ENCODE measurements around the gene SOX2.

The SOX2 gene

GRCh38 chr3:181699171-181699903 is 12.4 kb upstream of the SOX2 start:
- Mint-ChIP-seq H3K27me3 (ENCODE audit: low read depth) (peaks cover 87% of the 10 kb centered on the region), H3K27ac (no peak overlapping the region), H3K4me3 (no peak overlapping the region), H3K9me3 (no peaks in the 10 kb centered on the region), H3K36me3 (ENCODE audit: low read depth) (peaks cover 3% of the 10 kb centered on the region), H3K4me1 (ENCODE audit: low read depth) (peaks cover 13% of the 10 kb centered on the region)

DNA sequence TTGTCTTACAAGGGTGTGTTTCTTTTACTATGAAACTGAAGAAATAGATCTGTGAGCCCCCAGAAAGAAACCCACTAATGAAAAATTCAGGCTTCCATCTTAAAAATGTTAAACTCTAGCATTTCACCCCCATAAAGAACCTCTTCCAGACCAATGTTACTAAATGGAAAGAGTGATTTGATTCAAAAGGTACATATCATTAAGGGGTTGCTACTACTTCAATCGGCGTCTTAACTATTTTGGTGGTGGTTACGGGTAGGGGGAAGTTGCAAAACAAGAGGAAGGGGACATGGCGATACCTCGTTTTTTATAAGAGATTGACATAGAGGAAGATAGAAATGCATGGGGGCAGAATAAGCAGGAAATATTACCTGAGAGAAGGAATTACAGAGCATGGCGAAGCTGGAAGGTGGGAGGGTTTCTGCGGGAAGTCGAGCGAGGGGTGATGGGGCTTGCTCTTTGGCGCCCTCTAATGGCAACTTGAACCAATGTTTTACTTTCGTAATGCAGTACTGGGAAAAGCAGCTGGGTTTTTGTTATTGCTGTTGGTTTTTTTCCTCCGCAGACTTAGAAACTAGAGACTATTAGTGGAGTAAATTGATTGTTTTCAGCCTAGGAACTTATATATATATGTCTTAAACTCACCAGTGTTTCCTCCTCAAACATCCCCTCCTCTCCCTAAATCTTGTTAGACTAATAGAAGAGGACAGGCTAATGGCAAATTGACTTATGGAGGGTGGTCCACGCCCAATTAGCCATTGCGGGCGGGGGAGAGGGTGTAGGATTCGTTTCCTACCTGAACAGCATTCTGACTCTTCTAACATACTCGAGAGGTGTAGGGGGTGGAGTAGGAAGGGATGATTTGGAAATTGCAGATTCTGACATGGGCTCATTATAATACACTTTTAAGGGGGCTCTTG is 11.3 kb upstream of the SOX2 start:
- H3K4me1 Mint-ChIP-seq (ENCODE audit: low read depth) = peaks cover 18% of the 10 kb centered on the region
- H3K4me3 Mint-ChIP-seq = peak overlapping the region; percentile 27
- H3K36me3 Mint-ChIP-seq (ENCODE audit: low read depth) = peaks cover 3% of the 10 kb centered on the region
- no peaks in the 10 kb centered on the region for H3K9me3 Mint-ChIP-seq
- H3K27ac Mint-ChIP-seq = peak overlapping the region; percentile 71
- H3K27me3 Mint-ChIP-seq (ENCODE audit: low read depth) = peaks cover 93% of the 10 kb centered on the region

GRCh38 chr3:181701096-181701495 is 10.6 kb upstream of the SOX2 start:
- no peaks in the 10 kb centered on the region for H3K9me3 Mint-ChIP-seq
- H3K4me3 Mint-ChIP-seq = no peak overlapping the region

DNA sequence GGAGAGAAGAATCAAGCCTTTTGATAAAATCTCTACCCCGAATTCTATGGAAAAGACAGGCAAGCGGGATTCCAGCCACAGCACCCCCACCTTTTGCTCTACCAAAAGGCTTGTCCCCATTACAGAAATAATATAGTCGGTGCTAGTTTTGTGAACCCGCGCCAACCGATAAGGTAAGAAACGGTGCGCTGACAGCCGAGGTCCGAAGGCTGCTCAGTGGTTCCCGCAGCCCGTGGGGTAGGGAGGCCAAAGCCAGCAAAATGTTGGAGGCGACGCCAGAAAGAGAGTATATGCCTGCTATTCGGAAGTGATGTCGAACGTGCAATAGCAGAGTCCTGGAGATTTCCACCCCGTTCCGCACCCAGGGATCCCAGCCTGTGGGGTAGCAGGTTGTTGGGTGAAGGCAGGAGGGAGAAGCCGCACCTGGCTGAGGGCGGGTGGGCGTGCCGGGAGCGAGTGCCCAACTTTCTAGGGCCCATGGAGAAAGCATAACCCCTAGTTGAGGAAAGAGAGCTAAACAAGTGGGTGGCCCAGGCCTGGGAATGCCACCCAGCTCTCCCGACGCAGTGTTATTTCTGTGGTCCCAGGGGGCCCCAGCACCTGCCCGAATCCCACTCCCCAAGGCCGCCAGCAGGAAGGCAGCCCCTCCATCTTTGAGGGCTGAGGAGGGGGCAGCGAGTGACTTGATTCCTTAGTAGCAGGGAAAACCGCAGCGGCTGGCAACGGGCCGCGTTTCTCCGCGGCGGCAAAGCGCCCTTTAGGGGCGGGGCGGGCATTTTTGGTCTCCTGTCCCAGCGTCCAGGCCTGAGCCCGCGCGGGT is 7.9 kb upstream of the SOX2 start:
- Mint-ChIP-seq H3K27ac (peak overlapping the region; percentile 8), H3K4me1 (ENCODE audit: low read depth) (peaks cover 15% of the 10 kb centered on the region), H3K36me3 (ENCODE audit: low read depth) (peaks cover 2% of the 10 kb centered on the region), H3K9me3 (no peaks in the 10 kb centered on the region), H3K27me3 (ENCODE audit: low read depth) (peaks cover 93% of the 10 kb centered on the region), H3K4me3 (peak overlapping the region; percentile 34)

More at GRCh38 chr3:181701096-181701495, 10.6 kb upstream of the SOX2 start:
- Mint-ChIP-seq H3K27me3 (ENCODE audit: low read depth) (peaks cover 93% of the 10 kb centered on the region), H3K36me3 (ENCODE audit: low read depth) (peaks cover 3% of the 10 kb centered on the region), H3K4me1 (ENCODE audit: low read depth) (peaks cover 18% of the 10 kb centered on the region), H3K27ac (no peak overlapping the region)

DNA sequence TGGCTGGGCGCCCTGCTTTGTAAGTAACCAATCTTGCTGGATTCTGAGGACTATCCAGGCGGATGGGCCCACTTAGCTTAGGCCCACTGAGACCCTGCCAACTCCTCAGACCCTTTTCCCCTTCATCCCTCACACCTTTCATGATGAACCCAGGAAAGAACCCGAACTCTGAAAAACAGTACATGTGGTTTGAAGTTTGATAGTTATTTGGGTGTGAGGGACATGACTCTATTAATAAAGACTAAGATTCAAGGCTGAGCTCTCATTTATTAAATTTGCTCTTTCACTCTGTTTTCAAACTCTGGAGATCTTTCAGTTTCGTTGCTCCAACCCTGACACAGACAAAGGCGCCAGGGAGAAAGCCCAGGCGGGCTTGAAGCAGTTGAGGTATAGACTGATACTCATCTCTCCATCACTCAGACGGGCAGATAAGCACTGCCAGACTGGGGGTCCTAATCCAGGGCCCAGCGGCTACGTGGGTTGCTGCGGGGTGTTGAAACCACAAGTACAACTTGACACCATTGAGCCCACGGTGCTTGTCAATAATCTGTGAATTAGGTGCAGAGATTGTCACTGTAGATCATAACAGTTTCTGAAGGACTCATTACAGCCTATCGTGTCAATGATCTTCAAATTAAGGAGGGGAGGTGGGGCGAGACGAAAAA is 7.2 kb upstream of the SOX2 start:
- Mint-ChIP-seq H3K9me3 (no peaks in the 10 kb centered on the region), H3K36me3 (ENCODE audit: low read depth) (peaks cover 2% of the 10 kb centered on the region), H3K27ac (peak overlapping the region; percentile 26), H3K4me3 (no peak overlapping the region), H3K27me3 (ENCODE audit: low read depth) (peaks cover 86% of the 10 kb centered on the region), H3K4me1 (ENCODE audit: low read depth) (peaks cover 16% of the 10 kb centered on the region)

DNA sequence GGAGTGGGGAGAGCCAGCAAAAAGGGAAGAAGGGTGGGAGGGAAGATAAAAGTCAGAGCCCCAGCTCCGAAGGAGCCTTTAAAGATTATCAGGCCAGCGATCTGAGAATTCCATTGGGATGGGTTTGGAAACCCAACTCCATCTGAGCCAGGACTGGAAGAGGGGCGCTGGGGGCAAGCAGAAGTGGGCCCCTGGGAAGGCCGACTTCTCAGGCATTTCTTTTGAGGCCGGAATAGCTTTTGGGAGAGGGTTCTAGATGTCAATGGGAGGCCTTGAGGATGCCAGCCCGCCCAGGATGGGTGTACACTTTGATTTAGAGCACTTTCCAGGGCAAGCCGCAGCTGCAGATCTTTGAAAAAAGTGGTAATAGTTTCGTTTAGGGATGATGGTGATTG is 6.6 kb upstream of the SOX2 start:
- Mint-ChIP-seq H3K36me3 (ENCODE audit: low read depth) (peaks cover 4% of the 10 kb centered on the region), H3K9me3 (no peaks in the 10 kb centered on the region), H3K27ac (no peak overlapping the region), H3K4me3 (no peak overlapping the region), H3K4me1 (ENCODE audit: low read depth) (peaks cover 21% of the 10 kb centered on the region), H3K27me3 (ENCODE audit: low read depth) (peaks cover 81% of the 10 kb centered on the region)

DNA sequence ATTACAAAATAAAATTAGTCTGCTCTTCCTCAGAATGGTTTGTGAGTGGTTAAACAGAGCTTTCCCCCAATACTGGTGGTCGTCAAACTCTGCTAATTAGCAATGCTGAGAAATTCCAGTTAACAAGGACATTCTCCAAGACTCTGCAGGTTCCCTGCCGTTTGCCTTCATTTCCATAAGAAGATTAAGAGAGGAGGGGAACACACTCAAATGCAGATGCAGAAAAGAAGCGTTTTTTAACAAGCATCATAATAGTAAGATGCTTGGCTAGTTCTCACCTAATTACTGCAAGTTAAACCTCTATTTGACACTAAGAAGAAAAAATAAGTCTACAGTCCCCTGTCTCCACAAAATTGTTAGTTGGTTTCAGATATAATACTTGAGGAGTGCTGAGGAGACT is 3.7 kb upstream of the SOX2 start:
- Mint-ChIP-seq H3K4me1 (ENCODE audit: low read depth) (peaks cover 13% of the 10 kb centered on the region), H3K27ac (no peak overlapping the region), H3K9me3 (no peaks in the 10 kb centered on the region), H3K27me3 (ENCODE audit: low read depth) (peaks cover 56% of the 10 kb centered on the region), H3K4me3 (no peak overlapping the region), H3K36me3 (ENCODE audit: low read depth) (peaks cover 2% of the 10 kb centered on the region)

DNA sequence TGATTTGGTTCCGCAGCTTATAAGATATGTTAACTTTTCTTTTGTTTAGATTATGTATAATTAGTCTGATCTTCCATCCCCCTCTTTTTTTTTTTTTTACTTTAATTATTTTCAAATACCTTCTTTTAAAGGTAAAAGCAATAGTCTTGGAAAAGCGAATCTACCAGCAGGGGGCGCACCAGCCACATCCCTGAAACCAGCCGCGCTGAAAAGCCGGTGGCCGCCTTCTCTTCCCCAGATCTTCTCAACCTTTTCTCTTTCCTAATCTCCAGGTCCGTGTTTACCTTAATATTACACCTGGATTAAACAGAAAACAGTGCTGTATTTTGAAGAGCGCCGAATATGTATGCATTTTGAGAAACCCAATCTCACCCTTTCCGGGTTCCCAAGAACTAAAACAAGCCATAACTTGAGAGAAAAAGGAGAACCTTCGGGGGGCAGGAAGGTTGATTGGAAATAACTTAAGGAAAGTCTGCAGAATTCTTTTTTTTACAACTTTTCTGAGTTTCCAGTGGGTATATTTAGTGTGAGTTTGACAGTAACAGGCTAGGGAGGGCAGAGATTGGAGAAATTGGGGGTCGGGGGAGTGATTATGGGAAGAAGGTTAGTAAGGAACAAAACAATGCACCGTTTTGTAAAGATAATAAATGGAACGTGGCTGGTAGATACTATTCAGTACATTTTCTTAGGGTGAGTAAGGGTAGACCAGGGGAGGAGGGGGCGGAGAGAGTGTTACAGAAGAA is 2.0 kb upstream of the SOX2 start:
- Mint-ChIP-seq H3K9me3 (no peaks in the 10 kb centered on the region), H3K27me3 (ENCODE audit: low read depth) (peaks cover 57% of the 10 kb centered on the region), H3K4me1 (ENCODE audit: low read depth) (peaks cover 10% of the 10 kb centered on the region), H3K27ac (peak overlapping the region; percentile 82), H3K4me3 (peak overlapping the region; percentile 53), H3K36me3 (ENCODE audit: low read depth) (peaks cover 2% of the 10 kb centered on the region)

DNA sequence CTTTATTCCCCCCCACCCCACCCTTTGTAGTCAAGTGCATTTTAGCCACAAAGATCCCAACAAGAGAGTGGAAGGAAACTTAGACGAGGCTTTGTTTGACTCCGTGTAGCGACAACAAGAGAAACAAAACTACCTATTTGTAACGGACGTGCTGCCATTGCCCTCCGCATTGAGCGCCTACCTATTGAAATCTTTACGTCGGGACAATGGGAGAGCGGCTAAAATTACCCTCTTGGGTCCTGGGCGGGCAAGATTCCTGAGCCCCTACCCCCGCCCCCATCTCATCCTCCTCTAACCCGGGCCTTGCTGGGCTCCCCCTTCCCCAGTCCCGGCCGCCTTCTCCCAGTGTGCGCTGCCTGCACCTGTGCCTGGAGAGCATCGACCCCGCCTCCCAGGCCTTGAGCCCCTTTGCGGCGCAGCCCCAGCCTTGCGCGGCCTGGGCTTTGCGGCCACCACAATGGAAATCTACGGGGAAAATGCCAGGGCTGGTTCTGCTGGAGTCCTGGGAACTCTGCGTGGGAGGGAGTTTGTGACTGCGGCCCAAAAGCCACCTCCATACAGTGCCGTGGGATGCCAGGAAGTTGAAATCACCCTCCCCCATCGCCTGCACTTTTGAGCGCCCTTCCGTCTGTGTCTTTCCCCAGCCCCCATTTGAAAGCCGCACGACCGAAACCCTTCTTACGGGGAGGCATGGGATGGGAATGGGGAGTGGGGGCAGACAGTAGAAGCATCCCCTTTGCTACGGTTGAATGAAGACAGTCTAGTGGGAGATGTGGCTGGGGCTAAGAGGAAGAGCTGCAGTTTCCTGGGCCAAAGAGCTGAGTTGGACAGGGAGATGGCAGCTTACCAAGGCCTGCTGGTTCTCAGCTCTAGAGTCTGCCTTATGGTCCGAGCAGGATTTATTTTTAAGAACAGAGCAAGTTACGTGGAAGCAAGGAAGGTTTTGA is 1.1 kb upstream of the SOX2 start:
- no peak overlapping the region for H3K27ac Mint-ChIP-seq
- peaks cover 57% of the 10 kb centered on the region for H3K27me3 Mint-ChIP-seq (ENCODE audit: low read depth)
- H3K9me3 Mint-ChIP-seq = no peaks in the 10 kb centered on the region
- peaks cover 5% of the 10 kb centered on the region for H3K36me3 Mint-ChIP-seq (ENCODE audit: low read depth)
- H3K4me1 Mint-ChIP-seq (ENCODE audit: low read depth) = peaks cover 8% of the 10 kb centered on the region
- H3K4me3 Mint-ChIP-seq = no peak overlapping the region

DNA sequence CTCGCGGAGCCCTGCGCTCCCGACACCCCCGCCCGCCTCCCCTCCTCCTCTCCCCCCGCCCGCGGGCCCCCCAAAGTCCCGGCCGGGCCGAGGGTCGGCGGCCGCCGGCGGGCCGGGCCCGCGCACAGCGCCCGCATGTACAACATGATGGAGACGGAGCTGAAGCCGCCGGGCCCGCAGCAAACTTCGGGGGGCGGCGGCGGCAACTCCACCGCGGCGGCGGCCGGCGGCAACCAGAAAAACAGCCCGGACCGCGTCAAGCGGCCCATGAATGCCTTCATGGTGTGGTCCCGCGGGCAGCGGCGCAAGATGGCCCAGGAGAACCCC is 464 bp downstream of the SOX2 start:
- Mint-ChIP-seq H3K4me1 (ENCODE audit: low read depth) (peaks cover 8% of the 10 kb centered on the region), H3K4me3 (no peak overlapping the region), H3K27me3 (ENCODE audit: low read depth) (peaks cover 59% of the 10 kb centered on the region), H3K36me3 (ENCODE audit: low read depth) (peaks cover 5% of the 10 kb centered on the region), H3K27ac (no peak overlapping the region), H3K9me3 (no peaks in the 10 kb centered on the region)

DNA sequence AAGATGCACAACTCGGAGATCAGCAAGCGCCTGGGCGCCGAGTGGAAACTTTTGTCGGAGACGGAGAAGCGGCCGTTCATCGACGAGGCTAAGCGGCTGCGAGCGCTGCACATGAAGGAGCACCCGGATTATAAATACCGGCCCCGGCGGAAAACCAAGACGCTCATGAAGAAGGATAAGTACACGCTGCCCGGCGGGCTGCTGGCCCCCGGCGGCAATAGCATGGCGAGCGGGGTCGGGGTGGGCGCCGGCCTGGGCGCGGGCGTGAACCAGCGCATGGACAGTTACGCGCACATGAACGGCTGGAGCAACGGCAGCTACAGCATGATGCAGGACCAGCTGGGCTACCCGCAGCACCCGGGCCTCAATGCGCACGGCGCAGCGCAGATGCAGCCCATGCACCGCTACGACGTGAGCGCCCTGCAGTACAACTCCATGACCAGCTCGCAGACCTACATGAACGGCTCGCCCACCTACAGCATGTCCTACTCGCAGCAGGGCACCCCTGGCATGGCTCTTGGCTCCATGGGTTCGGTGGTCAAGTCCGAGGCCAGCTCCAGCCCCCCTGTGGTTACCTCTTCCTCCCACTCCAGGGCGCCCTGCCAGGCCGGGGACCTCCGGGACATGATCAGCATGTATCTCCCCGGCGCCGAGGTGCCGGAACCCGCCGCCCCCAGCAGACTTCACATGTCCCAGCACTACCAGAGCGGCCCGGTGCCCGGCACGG is 991 bp downstream of the SOX2 start:
- H3K27me3 Mint-ChIP-seq (ENCODE audit: low read depth) = peaks cover 59% of the 10 kb centered on the region
- no peaks in the 10 kb centered on the region for H3K9me3 Mint-ChIP-seq
- H3K36me3 Mint-ChIP-seq (ENCODE audit: low read depth) = peaks cover 5% of the 10 kb centered on the region
- H3K4me1 Mint-ChIP-seq (ENCODE audit: low read depth) = peaks cover 8% of the 10 kb centered on the region
- no peak overlapping the region for H3K4me3 Mint-ChIP-seq
- H3K27ac Mint-ChIP-seq = peak overlapping the region; percentile 69

DNA sequence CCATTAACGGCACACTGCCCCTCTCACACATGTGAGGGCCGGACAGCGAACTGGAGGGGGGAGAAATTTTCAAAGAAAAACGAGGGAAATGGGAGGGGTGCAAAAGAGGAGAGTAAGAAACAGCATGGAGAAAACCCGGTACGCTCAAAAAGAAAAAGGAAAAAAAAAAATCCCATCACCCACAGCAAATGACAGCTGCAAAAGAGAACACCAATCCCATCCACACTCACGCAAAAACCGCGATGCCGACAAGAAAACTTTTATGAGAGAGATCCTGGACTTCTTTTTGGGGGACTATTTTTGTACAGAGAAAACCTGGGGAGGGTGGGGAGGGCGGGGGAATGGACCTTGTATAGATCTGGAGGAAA is 1.5 kb downstream of the SOX2 start:
- H3K27ac Mint-ChIP-seq = peak overlapping the region; percentile 69
- peaks cover 57% of the 10 kb centered on the region for H3K27me3 Mint-ChIP-seq (ENCODE audit: low read depth)
- H3K9me3 Mint-ChIP-seq = no peaks in the 10 kb centered on the region
- H3K36me3 Mint-ChIP-seq (ENCODE audit: low read depth) = peaks cover 5% of the 10 kb centered on the region
- H3K4me1 Mint-ChIP-seq (ENCODE audit: low read depth) = peaks cover 8% of the 10 kb centered on the region
- H3K4me3 Mint-ChIP-seq = no peak overlapping the region
